OCI-LY1 (cell line): ENCODE data around the gene STX18.

Source experiments
- CTCF ChIP-seq: fragments of 200-600 bp; sonication (generic), shearing (Covaris generic); IDR thresholded peaks from 2 replicates; pipeline ENCODE4 v1.5.1; 2017; ENCODE audit warnings: mild to moderate bottlenecking, antibody characterized with exemption, low read length, moderate library complexity, mixed read lengths
- EZH2 ChIP-seq: fragments of 200-600 bp; sonication (generic), shearing (Covaris generic); IDR thresholded peaks from 2 replicates; pipeline ENCODE4 v1.8.0; 2017; ENCODE audit warnings: borderline replicate concordance, mixed run types, mild to moderate bottlenecking, antibody characterized with exemption, low read length, moderate library complexity, mixed read lengths

GRCh38 chr4:4499438-4500123 is 42.3 kb downstream of the STX18 start:
- no peak for TF ChIP-seq CTCF
- TF ChIP-seq EZH2 = no peak
